H1 (cell line): ENCODE data around the gene PRPF31. TPM values are rescaled to one million over a fixed set of nuclear protein-coding genes. Genes with fewer than 3 reads are reported as not detected.

Experiments used
- CTCF ChIA-PET: fragments of 300-600 bp; sonication (Branson Sonifier 250); formaldehyde crosslinking; loops from one replicate; lab custom pipeline; 2021; ENCODE audit not compliant: partially characterized antibody; lab: Charles Lee
- POLR2A ChIA-PET: fragments of 300-600 bp; sonication (Branson Sonifier 250); formaldehyde crosslinking; loops from one replicate; lab custom pipeline; 2021; ENCODE audit warnings: inconsistent platforms; ENCODE audit not compliant: partially characterized antibody; lab: Charles Lee
- DNase-seq, 2 experiments: peaks; one replicate each; pipeline versions ENCODE4 v3.0.0 to v3.0.0-alpha.2; 2010 to 2022; ENCODE audit warnings: low spot score in 2 of 2, low read depth in 1 of 2, mixed read lengths in 1 of 2
- FAIRE-seq: peaks from 2 replicates; lab custom pipeline; 2011; peaks lifted over from hg19 to GRCh38; lab: Jason Lieb, UNC
- H2AFZ ChIP-seq: 2 replicates; pipeline ENCODE4 v1.8.1; 2012; ENCODE audit warnings: low read length, inconsistent platforms
- H2AK5ac ChIP-seq: 2 replicates; pipeline ENCODE4 v1.6.1; 2013; ENCODE audit warnings: low read depth, low read length
- H2BK120ac ChIP-seq: replicated peaks from 2 replicates; pipeline ENCODE3; 2013; ENCODE audit warnings: low read depth, low read length, inconsistent platforms
- H2BK12ac ChIP-seq: 2 replicates; pipeline ENCODE4 v1.6.1; 2013; ENCODE audit warnings: low read depth, low read length
- H2BK15ac ChIP-seq: 2 replicates; pipeline ENCODE4 v1.6.1; 2013; ENCODE audit warnings: low read length
- H2BK20ac ChIP-seq: 2 replicates; pipeline ENCODE4 v1.6.1; 2013; ENCODE audit warnings: low read length
- H2BK5ac ChIP-seq: 2 replicates; pipeline ENCODE4 v1.6.1; 2013; ENCODE audit warnings: low read depth, low read length
- H3K14ac ChIP-seq: 2 replicates; pipeline ENCODE4 v1.6.1; 2013; ENCODE audit warnings: inconsistent platforms; ENCODE audit not compliant: insufficient read length
- H3K18ac ChIP-seq: 2 replicates; pipeline ENCODE4 v1.6.1; 2013; ENCODE audit warnings: low read length; ENCODE audit errors: extremely low read depth
- H3K23ac ChIP-seq: 2 replicates; pipeline ENCODE4 v1.6.1; 2013; ENCODE audit warnings: inconsistent platforms; ENCODE audit not compliant: insufficient read length
- H3K23me2 ChIP-seq: 2 replicates; pipeline ENCODE4 v1.6.1; 2013; ENCODE audit warnings: low read depth, low read length
- H3K27ac ChIP-seq: 2 replicates; pipeline ENCODE4 v1.6.1; 2011; ENCODE audit warnings: low read depth, low read length, inconsistent platforms
- H3K27me3 ChIP-seq, 4 experiments: replicated peaks in 1 of 4; 1 replicate in 1 of 4; 2 replicates in 3 of 4; pipeline versions ENCODE4 v1.6.1 to v1.8.1; 2011 to 2013; ENCODE audit warnings: low read length in 3 of 4, mild to moderate bottlenecking in 3 of 4, inconsistent platforms in 2 of 4, mixed read lengths in 2 of 4, moderate library complexity in 1 of 4; ENCODE audit not compliant: control insufficient read depth in 3 of 4, insufficient read depth in 3 of 4; ENCODE audit errors: extremely low read depth in 1 of 4
- H3K36me3 ChIP-seq, 4 experiments: 2 replicates each; pipeline versions ENCODE4 v1.6.1 to v1.8.1; 2011 to 2013; ENCODE audit warnings: mild to moderate bottlenecking in 4 of 4, low read length in 3 of 4, moderate library complexity in 2 of 4, control low read depth in 1 of 4, inconsistent platforms in 1 of 4; ENCODE audit not compliant: insufficient read depth in 4 of 4, control insufficient read depth in 2 of 4
- H3K4ac ChIP-seq: replicated peaks from 2 replicates; pipeline ENCODE3; 2013; ENCODE audit warnings: low read length, low read depth, mixed read lengths, inconsistent platforms; ENCODE audit not compliant: insufficient read length
- H3K4me1 ChIP-seq, 4 experiments: replicated peaks in 1 of 4; 1 replicate in 1 of 4; 2 replicates in 3 of 4; pipeline versions ENCODE4 v1.6.1 to v1.8.1; 2011 to 2013; ENCODE audit warnings: low read length in 3 of 4, inconsistent platforms in 2 of 4, mixed read lengths in 1 of 4; ENCODE audit not compliant: insufficient read depth in 4 of 4, control insufficient read depth in 3 of 4
- H3K4me2 ChIP-seq, 2 experiments: 2 replicates each; pipeline versions ENCODE4 v1.6.1 to v1.8.1; 2011 to 2013; ENCODE audit warnings: low read depth in 2 of 2, low read length in 2 of 2, control low read depth in 1 of 2, inconsistent platforms in 1 of 2, mild to moderate bottlenecking in 1 of 2; ENCODE audit not compliant: insufficient read depth in 1 of 2
- H3K4me3 ChIP-seq, 4 experiments: fragments of 200-600, 300-600 bp in 1 of 4; sonication (generic), shearing (Covaris generic), sonication (Bioruptor Twin) in 1 of 4; 2 replicates each; pipeline versions ENCODE4 v1.5.1 to v1.8.1; 2011 to 2016; ENCODE audit warnings: low read length in 4 of 4, low read depth in 3 of 4, control low read depth in 2 of 4, inconsistent platforms in 2 of 4, mild to moderate bottlenecking in 2 of 4, mixed read lengths in 1 of 4, moderate library complexity in 1 of 4; ENCODE audit not compliant: insufficient read depth in 2 of 4; ENCODE audit errors: extremely low read depth in 1 of 4
- H3K56ac ChIP-seq: replicated peaks from 2 replicates; pipeline ENCODE3; 2013; ENCODE audit warnings: low read depth, mild to moderate bottlenecking, mixed read lengths, low read length, inconsistent platforms; ENCODE audit not compliant: insufficient read length
- H3K79me1 ChIP-seq: 2 replicates; pipeline ENCODE4 v1.6.1; 2013; ENCODE audit warnings: low read depth, low read length, control low read depth
- H3K79me2 ChIP-seq, 2 experiments: 2 replicates each; pipeline versions ENCODE4 v1.6.1 to v1.8.1; 2012 to 2013; ENCODE audit warnings: low read length in 2 of 2, mild to moderate bottlenecking in 2 of 2, inconsistent platforms in 1 of 2; ENCODE audit not compliant: insufficient read depth in 2 of 2, control insufficient read depth in 1 of 2
- H3K9ac ChIP-seq, 4 experiments: replicated peaks in 1 of 4; 1 replicate in 1 of 4; 2 replicates in 3 of 4; pipeline versions ENCODE4 v1.6.1 to v1.8.1; 2011 to 2013; ENCODE audit warnings: low read depth in 3 of 4, low read length in 3 of 4, control low read depth in 2 of 4, mild to moderate bottlenecking in 2 of 4, moderate library complexity in 2 of 4, inconsistent platforms in 1 of 4; ENCODE audit errors: extremely low read depth in 1 of 4
- H3K9me3 ChIP-seq, 2 experiments: 2 replicates each; pipeline versions ENCODE4 v1.6.1 to v1.8.1; 2012 to 2013; ENCODE audit warnings: mild to moderate bottlenecking in 2 of 2, moderate library complexity in 2 of 2, control low read depth in 1 of 2, inconsistent platforms in 1 of 2, low read depth in 1 of 2, low read length in 1 of 2, mixed read lengths in 1 of 2; ENCODE audit not compliant: insufficient read depth in 2 of 2
- H4K20me1 ChIP-seq, 2 experiments: replicated peaks in 1 of 2; 2 replicates each; pipeline versions ENCODE3 to v1.8.1; 2011 to 2013; ENCODE audit warnings: inconsistent platforms in 2 of 2, low read length in 2 of 2, mild to moderate bottlenecking in 1 of 2; ENCODE audit not compliant: insufficient read depth in 2 of 2, control insufficient read depth in 1 of 2
- H4K5ac ChIP-seq: 2 replicates; pipeline ENCODE4 v1.6.1; 2013; ENCODE audit warnings: low read length, low read depth, mixed read lengths, inconsistent platforms; ENCODE audit not compliant: insufficient read length
- H4K8ac ChIP-seq: 2 replicates; pipeline ENCODE4 v1.8.0; 2013; ENCODE audit warnings: mild to moderate bottlenecking, moderate library complexity, low read length, inconsistent platforms; ENCODE audit not compliant: insufficient read depth; ENCODE audit errors: extremely low read depth
- H4K91ac ChIP-seq: replicated peaks from 2 replicates; pipeline ENCODE3; 2013; ENCODE audit warnings: low read length, mixed read lengths, inconsistent platforms; ENCODE audit not compliant: insufficient read length
- BACH1 ChIP-seq: IDR thresholded peaks from 2 replicates; pipeline ENCODE4 v1.6.1; 2012; ENCODE audit warnings: low read length, improper control_type of control experiment
- CHD1 ChIP-seq: IDR thresholded peaks from 2 replicates; pipeline ENCODE4 v1.6.1; 2012; ENCODE audit warnings: low read depth, low read length, improper control_type of control experiment
- EGR1 ChIP-seq: IDR thresholded peaks from 2 replicates; pipeline ENCODE4 v1.6.1; 2011; ENCODE audit warnings: low read depth, low read length, borderline replicate concordance
- JUND ChIP-seq: IDR thresholded peaks from 2 replicates; pipeline ENCODE4 v1.6.1; 2011; ENCODE audit warnings: mild to moderate bottlenecking, improper control_type of control experiment, low read length
- KDM4A ChIP-seq: IDR thresholded peaks from one replicate; pipeline ENCODE4 v1.7.1; 2012; ENCODE audit warnings: low read depth, mild to moderate bottlenecking, moderate library complexity, low read length, inconsistent platforms; ENCODE audit not compliant: severe bottlenecking
- NRF1 ChIP-seq: IDR thresholded peaks from 2 replicates; pipeline ENCODE4 v1.6.1; 2011; ENCODE audit warnings: mild to moderate bottlenecking, low read depth, low read length, improper control_type of control experiment
- PHF8 ChIP-seq: fragments of 200-600 bp; sonication (generic); conservative IDR thresholded peaks from 2 replicates; pipeline ENCODE4 v1.7.1; 2012; ENCODE audit warnings: low read depth, mild to moderate bottlenecking, inconsistent platforms, low read length, moderate library complexity
- POU5F1 ChIP-seq: IDR thresholded peaks from 2 replicates; pipeline ENCODE4 v1.6.1; 2011; ENCODE audit warnings: low read depth, mild to moderate bottlenecking, low read length, moderate library complexity
- RAD21 ChIP-seq, 2 experiments: IDR thresholded peaks in 1 of 2; conservative IDR thresholded peaks in 1 of 2; 2 replicates each; pipeline ENCODE4 v1.6.1; 2011; ENCODE audit warnings: low read depth in 2 of 2, low read length in 2 of 2, improper control_type of control experiment in 1 of 2, inconsistent platforms in 1 of 2, mild to moderate bottlenecking in 1 of 2, moderate library complexity in 1 of 2
- SIRT6 ChIP-seq: IDR thresholded peaks from one replicate; pipeline ENCODE4 v1.7.1; 2012; ENCODE audit warnings: low read length, inconsistent platforms
- SIX5 ChIP-seq: IDR thresholded peaks from 2 replicates; pipeline ENCODE4 v1.6.1; 2011; ENCODE audit warnings: mild to moderate bottlenecking, low read depth, low read length
- TAF1 ChIP-seq: IDR thresholded peaks from 2 replicates; pipeline ENCODE4 v1.6.1; 2011; ENCODE audit warnings: mild to moderate bottlenecking, low read depth, low read length
- YY1 ChIP-seq: IDR thresholded peaks from 2 replicates; pipeline ENCODE4 v1.6.1; 2011; ENCODE audit warnings: low read depth, mild to moderate bottlenecking, low read length
- WGBS, 2 experiments: shearing (Covaris generic) in 1 of 2; methylation state at CpG; one replicate each; pipeline versions ENCODE4 v1.1.6 to v1.1.7; 2013 to 2015; ENCODE audit warnings: low lambda C conversion rate in 2 of 2, mixed read lengths in 2 of 2, inconsistent platforms in 1 of 2, low coverage in 1 of 2, missing lambda C conversion rate in 1 of 2; ENCODE audit not compliant: insufficient replicate concordance in 2 of 2, insufficient coverage in 1 of 2, insufficient read length in 1 of 2; ENCODE audit errors: extremely low coverage in 1 of 2, missing lambda C conversion rate in 1 of 2; 5-methylcytosine and 5-hydroxymethylcytosine counted together
- polyA plus RNA-seq, 7 experiments: library from polyadenylated mRNA; depleted of rRNA in 3 of 7; stranded (reverse) in 5 of 7; unstranded in 2 of 7; fragments of >200 nt in 5 of 7; fragments of 200-250 nt in 2 of 7; gene quantifications; 1 replicate in 5 of 7; 2 replicates in 1 of 7; 4 replicates in 1 of 7; pipeline versions ENCODE4 v1.2.1 to v1.2.3, GENCODE V29; 2011 to 2013; ENCODE audit warnings: missing spikeins in 2 of 7, mixed read lengths in 2 of 7
- total RNA-seq: library from RNA; stranded (reverse); fragmentation: NEBNext Ultra II Directional; extraction: Animal tissue kit (Norgen Biotek cat#: 25700); gene quantifications from 2 replicates; pipeline ENCODE4 v1.2.1, GENCODE V29; 2021
- TF ChIP-seq, protein P1 (sequence below): IDR thresholded peaks from 2 replicates; pipeline ENCODE4 v1.6.1; 2011; ENCODE audit warnings: low read depth, mild to moderate bottlenecking, low read length; ENCODE audit not compliant: insufficient read depth

PRPF31 gene
- total and polyA plus RNA-seq, 2 of the 8 experiments (the other 6 are each of a cell fraction or from before 2014, with no cell fraction given): 51.1 to 97.4 TPM

GRCh38 chr19:54105796-54106195, 9.8 kb upstream of the PRPF31 start:
- H3K4me3 ChIP-seq: no peak overlapping the region
- H3K56ac ChIP-seq: no peak overlapping the region
- no peak overlapping the region for H4K5ac ChIP-seq
- no peak overlapping the region for H3K4me2 ChIP-seq
- H3K79me2 ChIP-seq: peaks cover 0 to 13% of the 10 kb centered on the region in 2 experiments; a peak in 2 of 4 replicates
- H2BK5ac ChIP-seq: no peak overlapping the region
- H4K91ac ChIP-seq: no peak overlapping the region
- no peak overlapping the region for H3K4ac ChIP-seq
- H3K14ac ChIP-seq: no peak overlapping the region
- no peak overlapping the region for H2BK120ac ChIP-seq
- no peak overlapping the region for H3K27ac ChIP-seq
- no peaks in the 10 kb centered on the region; the same call in 1 of the 2 replicates for H3K79me1 ChIP-seq
- H3K23me2 ChIP-seq: peaks cover 5% of the 10 kb centered on the region
- ChIA-PET POLR2A (interaction anchor here (0.6 to 9.2 kb wide), 4 partner anchors 10 to 243 kb away, joined by 3 to 116 read pairs (median 4); partner anchors contain the start of genes PRPF31 and TFPT), CTCF (interaction anchor here (1.0 kb wide), 1 partner anchor 82 kb away, joined by 3 read pairs; no protein-coding TSS in a partner anchor)
- peaks cover 3 to 14% of the 10 kb centered on the region in 2 experiments for H4K20me1 ChIP-seq
- FAIRE-seq (no peak), DNase-seq (no peak)
- 0 out of 7 replicates have a peak, but pooled peaks cover 0 to 2% (median 0%) of the 10 kb centered on the region in 4 experiments for H3K4me1 ChIP-seq
- H2BK15ac ChIP-seq: no peak overlapping the region
- no peaks in the 10 kb centered on the region for H3K9me3 ChIP-seq
- H2AK5ac ChIP-seq: no peak overlapping the region
- no peak overlapping the region for H2BK20ac ChIP-seq
- H2BK12ac ChIP-seq: no peak overlapping the region
- no peak overlapping the region for H4K8ac ChIP-seq
- no peak overlapping the region for H3K9ac ChIP-seq
- no peak overlapping the region for H3K18ac ChIP-seq
- no peak overlapping the region for H2AFZ ChIP-seq
- H3K27me3 ChIP-seq: no peaks in the 10 kb centered on the region
- H3K23ac ChIP-seq: no peak overlapping the region
- H3K36me3 ChIP-seq: peaks cover 16 to 51% (median 41%) of the 10 kb centered on the region in 4 experiments
- WGBS, 2 experiments: 91% methylated on average over 10 of the region's 10 CpGs; no CpG with 5 or more reads in 1 of the 2 experiments
- no peak for TF ChIP-seq BACH1
- no peak for TF ChIP-seq EGR1
- no peak for TF ChIP-seq NRF1
- no peak for TF ChIP-seq TAF1
- TF ChIP-seq, protein P1, sequence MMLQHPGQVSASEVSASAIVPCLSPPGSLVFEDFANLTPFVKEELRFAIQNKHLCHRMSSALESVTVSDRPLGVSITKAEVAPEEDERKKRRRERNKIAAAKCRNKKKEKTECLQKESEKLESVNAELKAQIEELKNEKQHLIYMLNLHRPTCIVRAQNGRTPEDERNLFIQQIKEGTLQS: no peak
- TF ChIP-seq JUND: no peak
- TF ChIP-seq RAD21 (IDR thresholded peaks at IDR 0.05 in 1 of 2, conservative IDR thresholded peaks at IDR 0.05 in 1 of 2; ENCODE audit: low read depth in 2 of 2, low read length in 2 of 2): no peak
- TF ChIP-seq POU5F1: no peak
- TF ChIP-seq YY1: no peak
- TF ChIP-seq KDM4A: no peak
- TF ChIP-seq PHF8: no peak
- TF ChIP-seq SIX5: no peak
- no peak for TF ChIP-seq CHD1
- no peak for TF ChIP-seq SIRT6
